HS-27A (cell line): ENCODE results near the gene VCAM1.
"Not testable (repeated sequence)": the region's sequence is repeated elsewhere in the genome, so short reads cannot be mapped to it uniquely, and the experiment has no call there.

ENCODE experiments used
- DNase-seq: peaks from one replicate; pipeline ENCODE4 v3.0.0-alpha.2; 2012; ENCODE audit warnings: low read depth, missing footprints

Gene VCAM1

DNA sequence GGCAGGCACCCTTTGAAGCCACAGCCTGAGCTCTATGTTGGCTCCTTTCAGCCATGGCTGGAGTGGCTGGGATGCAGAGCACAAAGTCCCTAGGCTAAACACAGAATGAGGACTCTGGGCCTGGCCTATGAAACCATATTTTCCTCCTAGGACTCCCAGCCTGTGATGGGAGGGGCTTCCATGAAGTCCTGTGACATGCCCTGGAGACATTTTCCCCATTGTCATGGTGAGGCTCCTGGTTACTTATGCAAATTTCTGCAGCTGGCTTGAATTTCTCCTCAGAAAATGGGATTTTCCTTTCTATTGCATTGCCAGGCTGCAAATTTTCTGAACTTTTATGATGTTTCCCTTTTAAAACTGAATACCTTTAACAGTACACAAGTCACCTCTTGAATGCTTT lies 61.3 kb downstream of the VCAM1 start:
- DNase-seq: no peak

DNA sequence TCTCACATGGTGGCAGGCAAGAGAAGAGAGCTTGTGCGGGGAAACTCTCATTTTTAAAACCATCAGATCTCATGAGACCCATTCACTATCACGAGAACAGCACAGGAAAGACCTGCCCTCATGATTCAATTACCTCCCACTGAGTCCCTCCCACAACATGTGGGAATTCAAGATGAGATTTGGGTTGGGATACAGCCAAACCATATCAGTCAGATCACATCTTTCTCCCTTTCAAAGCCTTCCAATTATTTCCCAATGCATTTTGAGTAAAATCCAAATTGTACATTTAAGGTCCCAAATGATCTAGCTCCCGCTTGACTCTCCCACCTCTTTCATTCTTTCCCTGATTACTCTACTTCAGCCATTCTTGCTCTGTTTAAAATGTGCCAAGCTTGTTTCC lies 62.2 kb downstream of the VCAM1 start:
- not testable (repeated sequence) for DNase-seq

DNA sequence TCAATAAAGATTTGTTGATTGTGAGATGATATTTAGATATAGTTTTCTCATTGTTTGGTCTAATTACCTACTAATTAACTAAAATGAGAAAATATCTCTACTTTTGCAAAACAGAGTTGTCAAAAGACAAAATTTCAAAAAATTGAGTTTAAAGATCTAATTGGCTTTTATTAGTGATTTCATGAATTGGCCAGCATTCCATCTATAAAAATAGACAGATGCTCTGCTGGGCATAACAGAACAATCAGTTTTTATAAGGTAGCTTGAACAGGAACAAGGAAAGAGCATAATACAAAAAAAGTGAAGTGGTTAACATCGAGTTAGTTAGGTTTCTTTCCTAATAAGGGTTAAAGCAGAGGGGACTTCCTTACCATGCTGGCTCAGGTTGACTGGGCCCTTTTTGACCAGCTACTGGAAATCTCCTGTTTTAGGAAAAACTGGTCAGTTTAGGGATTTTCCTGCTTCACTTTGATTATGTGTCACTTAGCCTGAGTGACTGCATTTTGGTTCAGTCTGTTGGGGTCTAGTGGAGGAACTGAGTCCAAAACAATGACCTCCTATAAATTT lies 63.0 kb downstream of the VCAM1 start:
- DNase-seq: no peak

DNA sequence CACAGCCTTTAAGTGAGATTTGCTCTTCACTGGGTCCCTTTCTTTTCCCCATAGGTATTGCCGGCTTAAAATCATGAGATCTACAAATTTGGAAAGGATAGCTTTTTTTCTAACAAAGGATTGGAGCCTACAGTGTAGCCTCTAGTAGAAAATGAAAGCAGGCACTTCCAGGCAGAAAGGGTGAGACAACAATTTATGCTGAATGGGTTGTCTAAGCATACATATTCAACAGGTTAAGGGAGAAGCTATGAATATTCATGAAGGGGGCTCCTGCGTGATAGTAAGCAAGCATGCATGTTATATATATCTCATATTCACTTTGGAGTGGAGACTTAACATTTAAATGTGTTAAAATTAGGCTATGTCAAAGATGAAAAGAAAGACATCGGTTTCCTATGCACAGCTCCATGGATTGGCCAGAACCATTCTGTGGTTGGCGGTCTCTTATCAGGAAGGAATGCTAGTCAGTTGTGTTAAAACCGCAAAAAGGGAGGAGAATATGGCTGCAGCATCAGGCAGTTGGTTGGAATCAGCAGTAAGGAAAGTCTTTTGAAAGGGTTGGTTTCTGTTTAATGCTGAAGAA lies 66.0 kb downstream of the VCAM1 start:
- DNase-seq: peak; percentile 79

DNA sequence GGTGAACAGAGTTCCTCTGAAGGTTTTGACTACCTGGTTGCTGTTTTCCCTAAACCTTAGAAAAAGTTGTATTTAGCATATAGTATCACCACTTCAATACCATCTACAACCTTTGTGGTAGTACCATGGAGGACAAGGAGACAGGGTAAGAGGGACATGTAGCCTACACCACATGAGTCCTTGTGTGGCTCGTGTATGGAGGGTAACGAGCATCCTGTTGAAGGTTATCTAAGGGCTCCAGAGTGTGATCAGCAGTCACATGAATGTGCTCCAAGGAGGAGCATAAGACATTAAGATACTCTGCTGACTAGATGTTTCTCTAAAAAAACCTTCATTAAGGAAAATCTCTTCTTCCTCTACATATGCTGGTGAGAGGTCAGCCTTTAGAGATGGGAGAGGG lies 67.3 kb downstream of the VCAM1 start:
- no peak for DNase-seq
